ENCODE measurements around the gene ZNF562.

The ZNF562 gene

DNA sequence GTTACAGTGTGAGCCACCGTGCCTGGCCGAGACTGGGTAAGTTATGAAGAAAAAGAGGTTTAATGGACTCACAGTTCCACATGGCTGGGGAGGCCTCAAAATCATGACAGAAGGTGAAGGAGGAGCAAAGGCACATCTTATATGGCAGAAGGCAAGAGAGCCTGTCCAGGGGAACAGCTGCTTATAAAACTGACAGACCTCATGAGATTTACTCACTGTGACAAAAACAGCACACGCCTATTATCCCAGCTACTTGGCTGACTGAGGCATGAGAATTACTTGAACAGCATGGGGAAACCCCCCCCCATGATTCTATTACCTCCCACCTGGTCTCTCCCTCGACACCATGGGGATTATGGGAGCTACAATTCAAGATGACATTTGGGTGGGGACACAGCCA, 30.4 kb downstream of the ZNF562 start:
- no peak for DNase-seq (ENCODE audit: low spot score)
- no peak for FAIRE-seq

GRCh38 chr19:9641810-9642209, 33.1 kb downstream of the ZNF562 start:
- DNase-seq (ENCODE audit: low spot score): no peak
- FAIRE-seq: no peak

DNA sequence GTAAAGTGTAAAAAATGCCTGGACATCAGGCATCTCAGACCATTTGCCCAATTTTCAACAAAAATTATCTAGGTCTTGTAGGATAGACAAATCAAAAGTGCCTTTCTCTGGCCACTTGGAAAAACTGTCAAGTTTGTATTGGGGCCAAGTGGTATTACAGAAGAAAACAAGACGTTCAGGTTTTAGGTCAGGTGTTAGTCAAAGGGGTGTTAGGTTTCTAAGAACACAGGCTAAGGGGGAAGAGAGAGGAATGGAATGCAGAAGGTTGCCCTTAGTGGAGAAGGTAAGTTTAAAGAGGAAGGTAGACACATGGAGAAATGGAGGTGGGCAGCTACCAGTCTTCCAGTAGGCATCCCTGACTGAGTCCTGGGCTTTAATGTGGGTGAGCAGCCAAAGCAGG, 33.9 kb downstream of the ZNF562 start:
- no peak for DNase-seq (ENCODE audit: low spot score)
- FAIRE-seq: no peak

DNA sequence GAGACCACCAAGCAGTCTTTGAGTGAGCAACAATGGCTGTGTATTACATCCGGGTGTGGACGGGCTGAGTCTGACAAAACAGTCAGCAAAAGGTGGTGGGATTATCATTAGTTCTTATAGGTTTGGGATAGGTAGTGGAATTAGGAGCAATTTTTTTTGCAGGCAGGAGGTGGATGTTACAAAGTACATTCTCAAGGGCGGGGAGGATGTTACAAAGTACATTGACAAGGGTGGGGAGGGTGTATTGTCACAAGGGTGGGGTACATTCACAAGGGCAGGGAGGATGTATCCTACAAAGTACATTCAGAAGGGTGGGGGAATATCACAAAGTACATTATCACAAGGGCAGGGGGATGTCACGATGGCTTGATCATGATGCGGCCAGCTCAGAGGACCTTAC, 38.9 kb downstream of the ZNF562 start:
- no peak for DNase-seq (ENCODE audit: low spot score)
- FAIRE-seq: no peak

GRCh38 chr19:9627856-9628255, 47.0 kb downstream of the ZNF562 start:
- DNase-seq (ENCODE audit: low spot score) (no peak), FAIRE-seq (no peak)

- DNase-seq (ENCODE audit: low spot score): no peak
Observed at GRCh38 chr19:9622531-9622930, 52.4 kb downstream of the ZNF562 start.

DNA sequence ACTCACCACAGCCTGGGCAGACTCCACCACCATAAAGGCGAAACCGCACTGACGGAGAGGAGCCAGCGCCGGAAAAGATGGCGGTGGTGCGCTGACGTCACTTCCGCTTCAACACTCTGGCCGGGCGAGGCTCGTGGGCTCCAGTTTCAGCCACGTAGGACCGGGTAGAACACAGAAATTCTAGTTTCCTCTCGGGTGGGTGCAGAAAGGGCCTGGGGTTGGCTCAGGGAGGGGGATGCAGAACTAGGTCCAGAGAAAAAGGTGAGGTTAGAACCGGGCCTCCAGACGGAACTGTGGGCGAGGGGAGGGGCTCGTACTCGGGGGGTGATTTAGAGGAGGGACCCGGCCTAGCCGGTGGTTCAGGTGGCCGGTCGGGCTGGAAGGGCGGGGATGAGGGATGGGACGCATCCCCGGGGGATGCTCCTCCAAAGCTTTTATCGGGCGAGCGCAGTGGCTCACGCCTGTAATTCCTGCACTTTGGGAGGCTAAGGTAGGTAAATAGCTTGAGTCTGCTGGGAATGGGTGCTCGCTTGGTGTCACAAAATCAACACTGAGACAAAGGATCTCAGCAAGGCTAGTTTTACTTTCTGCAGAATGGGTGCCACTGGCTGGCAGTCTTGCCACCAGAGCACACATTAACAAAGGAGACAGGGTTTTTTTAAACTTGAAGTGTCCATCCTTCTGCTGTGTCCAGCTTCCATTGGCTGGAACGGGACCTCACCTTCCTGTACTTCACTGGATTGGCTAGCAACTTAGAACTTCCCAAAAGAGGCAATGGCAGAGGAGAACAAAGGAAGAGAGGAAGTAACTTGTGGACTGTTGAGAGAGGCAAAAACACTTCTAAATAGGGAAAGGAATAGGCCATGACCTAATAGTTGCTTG, 53.5 kb downstream of the ZNF562 start, which contains the start of gene ZNF561:
TSS of gene ZNF561 (minus strand) at position 77 of the 882 bp plus-strand sequence. CDS start 1,776 bp downstream, outside the sequence.
- FAIRE-seq: no peak
- peak; percentile 60 for DNase-seq (ENCODE audit: low spot score)

More at GRCh38 chr19:9622531-9622930, 52.4 kb downstream of the ZNF562 start:
- FAIRE-seq: no peak

GRCh38 chr19:9620842-9621155, 54.1 kb downstream of the ZNF562 start:
- no peak for DNase-seq (ENCODE audit: low spot score)
- FAIRE-seq: no peak

- no peak for DNase-seq (ENCODE audit: low spot score)
- FAIRE-seq: no peak
Observed at GRCh38 chr19:9615844-9616243, 59.1 kb downstream of the ZNF562 start.

GRCh38 chr19:9610484-9611113, 64.3 kb downstream of the ZNF562 start:
- DNase-seq (ENCODE audit: low spot score): no peak
- no peak for FAIRE-seq

DNA sequence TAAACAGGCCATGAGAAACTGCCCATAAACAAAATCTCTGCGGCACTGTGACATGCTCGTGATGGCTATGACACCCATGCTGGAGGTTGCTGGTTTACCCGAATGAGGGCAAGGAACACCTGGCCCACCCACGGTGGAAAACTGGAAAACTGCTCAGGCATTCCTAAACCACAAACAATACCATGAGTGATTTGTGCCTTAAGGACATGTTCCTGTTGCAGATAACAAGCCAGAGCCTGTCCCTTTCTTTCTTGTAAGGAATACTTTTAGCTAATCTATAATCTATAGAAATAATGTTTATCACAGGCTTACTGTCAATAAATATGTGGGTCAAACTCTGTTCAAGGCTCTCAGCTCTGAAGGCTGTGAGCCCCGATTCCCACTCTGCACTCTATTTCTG, 66.0 kb downstream of the ZNF562 start:
- DNase-seq (ENCODE audit: low spot score) (no peak), FAIRE-seq (no peak)

- FAIRE-seq: peak; percentile 94
- peak; percentile 78 for DNase-seq (ENCODE audit: low spot score)
Observed at GRCh38 chr19:9597027-9597426, 77.9 kb downstream of the ZNF562 start.
